Type B pancreatic cell (in vitro differentiated cells): Measurements from ENCODE around the gene ZNF665. TPM values are rescaled to one million over a fixed set of nuclear protein-coding genes. Genes with fewer than 3 reads are reported as not detected.
"Not testable (repeated sequence)": the region's sequence is repeated elsewhere in the genome, so short reads cannot be mapped to it uniquely, and the experiment has no call there.

Experiments used
- DNase-seq: peaks from one replicate; pipeline ENCODE4 v3.0.0; 2021; ENCODE audit warnings: mixed read lengths; ENCODE audit not compliant: unreplicated experiment; ENCODE audit errors: extremely low spot score
- H3K27ac Mint-ChIP-seq: 2 replicates; pipeline ENCODE4 v1.8.0; 2021; ENCODE audit warnings: mild to moderate bottlenecking, mixed read lengths
- H3K27me3 Mint-ChIP-seq: 2 replicates; pipeline ENCODE4 v1.8.0; 2021; ENCODE audit warnings: mixed read lengths
- H3K36me3 Mint-ChIP-seq: 2 replicates; pipeline ENCODE4 v1.8.0; 2021; ENCODE audit warnings: mixed read lengths
- H3K4me1 Mint-ChIP-seq: one replicate; pipeline ENCODE4 v1.8.0; 2021; ENCODE audit warnings: mixed read lengths; ENCODE audit not compliant: unreplicated experiment
- H3K4me3 Mint-ChIP-seq: 2 replicates; pipeline ENCODE4 v1.8.0; 2021; ENCODE audit warnings: mild to moderate bottlenecking, mixed read lengths
- H3K9me3 Mint-ChIP-seq: 2 replicates; pipeline ENCODE4 v1.8.0; 2021; ENCODE audit warnings: mixed read lengths
- CTCF ChIP-seq: fragments of 200-600 bp; sonication (generic); conservative IDR thresholded peaks from 2 replicates; pipeline ENCODE4 v1.5.0; 2021; ENCODE audit warnings: antibody characterized with exemption, mild to moderate bottlenecking
- total RNA-seq: library from RNA; stranded (reverse); gene quantifications from 2 replicates; pipeline ENCODE4 v1.2.1, GENCODE V29; 2021; ENCODE audit warnings: low replicate concordance

ZNF665 gene
- total RNA-seq, 1 donor from 2014 or later, result 7.2 TPM

GRCh38 chr19:53185155-53185882, 7.8 kb downstream of the ZNF665 start:
- H3K4me3 Mint-ChIP-seq, result not testable (repeated sequence)

GRCh38 chr19:53183146-53183764, 9.9 kb downstream of the ZNF665 start:
- peaks cover 5% of the 10 kb centered on the region for H3K4me1 Mint-ChIP-seq
- no peak for TF ChIP-seq CTCF
- H3K27me3 Mint-ChIP-seq, result no peaks in the 10 kb centered on the region
- no peak overlapping the region for H3K4me3 Mint-ChIP-seq
- peak overlapping the region; percentile 23 for H3K27ac Mint-ChIP-seq
- H3K36me3 Mint-ChIP-seq, result peaks cover 18% of the 10 kb centered on the region
- peaks cover 5% of the 10 kb centered on the region for H3K9me3 Mint-ChIP-seq
- DNase-seq, result no peak

More at GRCh38 chr19:53185155-53185882, 7.8 kb downstream of the ZNF665 start:
- DNase-seq, H3K4me1 Mint-ChIP-seq, H3K27ac Mint-ChIP-seq, H3K27me3 Mint-ChIP-seq, H3K9me3 Mint-ChIP-seq: not testable (repeated sequence)
- peaks cover 15% of the 10 kb centered on the region for H3K36me3 Mint-ChIP-seq
- TF ChIP-seq CTCF, result peak; percentile 42

GRCh38 chr19:53182202-53182601, 11.0 kb downstream of the ZNF665 start:
- Mint-ChIP-seq H3K27ac (no peak overlapping the region), H3K27me3 (no peaks in the 10 kb centered on the region), H3K4me3 (no peak overlapping the region), H3K9me3 (peaks cover 5% of the 10 kb centered on the region), H3K36me3 (peaks cover 18% of the 10 kb centered on the region), H3K4me1 (peaks cover 5% of the 10 kb centered on the region)
- no peak for DNase-seq
- no peak for TF ChIP-seq CTCF

GRCh38 chr19:53177986-53178385, 15.2 kb downstream of the ZNF665 start:
- Mint-ChIP-seq H3K4me1 (peaks cover under 1% of the 10 kb centered on the region), H3K27ac (no peak overlapping the region), H3K27me3 (no peaks in the 10 kb centered on the region), H3K9me3 (peaks cover 5% of the 10 kb centered on the region), H3K36me3 (peaks cover 27% of the 10 kb centered on the region), H3K4me3 (no peak overlapping the region)
- no peak for TF ChIP-seq CTCF
- no peak for DNase-seq

GRCh38 chr19:53172889-53173288, 20.3 kb downstream of the ZNF665 start:
- Mint-ChIP-seq H3K9me3 (peaks cover 12% of the 10 kb centered on the region), H3K36me3 (peaks cover 31% of the 10 kb centered on the region), H3K4me3 (no peak overlapping the region), H3K27ac (no peak overlapping the region), H3K27me3 (no peaks in the 10 kb centered on the region), H3K4me1 (no peaks in the 10 kb centered on the region)
- no peak for DNase-seq
- TF ChIP-seq CTCF, result no peak
